Muscle layer of duodenum (tissue), 2 donors: ENCODE measurements around the gene PRRT1.

Source experiments
- H3K27ac ChIP-seq: one replicate; pipeline ENCODE4 v1.7.0; 2013; ENCODE audit warnings: mild to moderate bottlenecking, low read length
- H3K27me3 ChIP-seq: one replicate; pipeline ENCODE4 v1.7.0; 2013; ENCODE audit warnings: low read depth, mild to moderate bottlenecking, control low read depth, low read length
- H3K36me3 ChIP-seq, 2 donors: one replicate each; pipeline ENCODE4 v1.7.0; 2013; ENCODE audit warnings: low read length in 2 of 2, control low read depth in 1 of 2, mild to moderate bottlenecking in 1 of 2; ENCODE audit not compliant: insufficient read depth in 2 of 2, control insufficient read depth in 1 of 2
- H3K4me1 ChIP-seq, 2 donors: one replicate each; pipeline ENCODE4 v1.7.0; 2013; ENCODE audit warnings: low read length in 2 of 2, mild to moderate bottlenecking in 2 of 2, control low read depth in 1 of 2, moderate library complexity in 1 of 2; ENCODE audit not compliant: insufficient read depth in 2 of 2, control insufficient read depth in 1 of 2
- H3K4me3 ChIP-seq, 2 donors: one replicate each; pipeline ENCODE4 v1.7.0; 2013; ENCODE audit warnings: low read length in 2 of 2, low read depth in 1 of 2, mild to moderate bottlenecking in 1 of 2
- H3K9me3 ChIP-seq, 2 donors: one replicate each; pipeline ENCODE4 v1.7.0; 2013; ENCODE audit warnings: low read length in 2 of 2, control low read depth in 1 of 2, mild to moderate bottlenecking in 1 of 2; ENCODE audit not compliant: control insufficient read depth in 1 of 2
- donor health status: healthy.

The PRRT1 gene

DNA sequence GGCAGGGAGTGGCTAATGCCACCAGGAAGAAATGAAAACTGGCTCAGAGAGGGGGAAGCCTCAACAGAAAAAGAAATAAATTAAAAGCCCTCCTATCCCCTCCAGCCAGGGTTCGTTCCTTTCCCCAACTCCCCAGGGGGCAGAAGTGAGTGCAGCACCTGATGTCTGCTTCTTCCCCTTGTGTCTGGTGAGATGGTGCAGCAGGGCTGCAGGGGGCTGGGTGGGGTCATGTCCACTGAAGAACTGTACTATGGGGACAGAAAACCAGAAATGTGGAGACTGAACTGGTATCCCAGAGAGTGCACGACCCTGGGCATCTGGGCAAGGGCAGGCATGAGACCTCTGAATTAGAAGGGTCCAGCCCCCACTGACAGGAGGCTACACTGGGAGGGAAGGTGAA, 16.6 kb upstream of the PRRT1 start:
- Histone ChIP-seq H3K4me1 (peaks cover 0 to 13% of the 10 kb centered on the region in 2 donors), H3K27me3 (no peaks in the 10 kb centered on the region), H3K27ac (peak overlapping the region; percentile 14), H3K9me3 (no peaks in the 10 kb centered on the region), H3K36me3 (peaks cover 38 to 57% of the 10 kb centered on the region in 2 donors), H3K4me3 (no peak overlapping the region)

DNA sequence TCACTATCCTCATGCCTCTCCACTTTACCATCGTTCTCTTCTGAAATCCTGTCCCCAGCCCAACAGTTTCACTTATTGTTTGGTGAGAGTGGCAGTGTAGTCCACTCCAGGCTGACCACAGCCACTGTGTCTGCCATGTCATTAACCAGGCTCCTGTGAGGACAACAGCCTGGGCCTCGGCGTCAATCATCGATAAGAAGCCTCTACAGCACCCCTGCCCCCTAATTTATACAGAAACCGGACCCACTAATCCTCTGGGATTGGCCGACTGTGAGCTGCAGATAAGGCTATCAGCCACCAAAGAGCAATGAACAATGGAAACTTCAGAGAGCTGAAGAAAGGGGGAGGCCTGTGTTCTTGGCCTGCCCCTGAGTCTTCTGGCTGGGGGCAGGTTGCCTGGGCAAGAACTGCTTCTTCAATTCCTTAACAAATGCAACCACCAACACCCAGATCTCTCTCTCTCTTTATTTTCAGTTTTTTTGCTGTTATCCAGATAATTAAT, 16.1 kb upstream of the PRRT1 start:
- Histone ChIP-seq H3K27me3 (no peaks in the 10 kb centered on the region), H3K36me3 (peaks cover 38 to 60% of the 10 kb centered on the region in 2 donors), H3K9me3 (no peaks in the 10 kb centered on the region), H3K4me3 (no peak overlapping the region), H3K4me1 (peaks cover 0 to 8% of the 10 kb centered on the region in 2 donors), H3K27ac (no peak overlapping the region)

DNA sequence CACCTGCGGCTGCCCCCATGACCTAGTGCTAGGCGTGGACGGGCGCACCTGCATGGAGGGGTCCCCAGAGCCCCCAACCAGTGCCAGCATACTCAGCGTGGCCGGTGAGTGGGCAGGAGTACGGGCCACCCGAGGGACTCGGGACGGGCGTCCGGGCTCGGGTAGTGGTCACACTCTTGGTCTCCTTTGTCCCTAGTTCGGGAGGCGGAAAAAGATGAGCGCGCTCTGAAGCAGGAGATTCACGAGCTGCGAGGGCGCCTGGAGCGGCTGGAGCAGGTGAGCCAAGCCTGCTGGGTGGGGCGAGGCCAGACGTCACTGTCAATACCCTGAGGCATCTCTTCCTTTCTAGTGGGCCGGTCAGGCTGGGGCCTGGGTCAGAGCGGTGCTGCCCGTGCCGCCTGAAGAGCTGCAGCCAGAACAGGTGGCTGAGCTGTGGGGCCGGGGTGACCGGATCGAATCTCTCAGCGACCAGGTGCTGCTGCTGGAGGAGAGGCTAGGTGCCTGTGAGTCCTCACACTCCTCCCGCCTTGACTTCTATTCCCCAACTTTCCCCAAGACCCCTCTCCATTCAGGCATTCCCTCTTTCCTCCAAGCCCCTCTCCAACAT, 15.5 kb upstream of the PRRT1 start:
- H3K27ac ChIP-seq: no peak overlapping the region
- H3K9me3 ChIP-seq: no peaks in the 10 kb centered on the region
- H3K4me3 ChIP-seq: no peak overlapping the region
- peaks cover 38 to 66% of the 10 kb centered on the region in 2 donors for H3K36me3 ChIP-seq
- H3K27me3 ChIP-seq: no peaks in the 10 kb centered on the region
- H3K4me1 ChIP-seq: peaks cover 0 to 7% of the 10 kb centered on the region in 2 donors

DNA sequence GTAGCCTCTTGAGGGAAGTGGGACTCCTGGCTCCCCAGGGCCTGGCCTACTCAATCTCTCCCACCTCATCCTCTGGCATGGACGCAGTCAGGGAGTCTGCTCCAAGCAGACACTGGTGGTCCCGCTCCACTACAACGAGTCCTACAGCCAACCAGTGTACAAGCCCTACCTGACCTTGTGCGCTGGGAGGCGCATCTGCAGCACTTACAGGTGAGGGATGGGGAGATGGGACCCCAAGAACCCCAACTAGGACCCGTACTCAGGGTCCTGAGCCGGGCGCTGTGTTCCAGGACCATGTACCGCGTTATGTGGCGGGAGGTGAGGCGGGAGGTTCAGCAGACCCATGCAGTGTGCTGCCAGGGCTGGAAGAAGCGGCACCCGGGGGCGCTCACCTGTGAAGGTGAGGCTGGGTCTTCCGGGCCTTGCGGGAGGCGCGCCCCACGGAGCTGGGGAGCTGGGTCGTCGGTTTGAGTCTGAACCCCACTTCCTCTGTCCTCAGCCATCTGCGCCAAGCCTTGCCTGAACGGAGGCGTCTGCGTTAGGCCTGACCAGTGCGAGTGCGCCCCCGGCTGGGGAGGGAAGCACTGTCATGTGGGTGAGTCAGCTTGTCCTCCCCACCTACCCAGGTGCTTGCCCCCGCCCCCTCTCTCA, 14.8 kb upstream of the PRRT1 start:
- Histone ChIP-seq H3K27me3 (no peaks in the 10 kb centered on the region), H3K4me3 (no peak overlapping the region), H3K27ac (no peak overlapping the region), H3K36me3 (peaks cover 38 to 68% of the 10 kb centered on the region in 2 donors), H3K9me3 (no peaks in the 10 kb centered on the region), H3K4me1 (peaks cover 0 to 7% of the 10 kb centered on the region in 2 donors)

DNA sequence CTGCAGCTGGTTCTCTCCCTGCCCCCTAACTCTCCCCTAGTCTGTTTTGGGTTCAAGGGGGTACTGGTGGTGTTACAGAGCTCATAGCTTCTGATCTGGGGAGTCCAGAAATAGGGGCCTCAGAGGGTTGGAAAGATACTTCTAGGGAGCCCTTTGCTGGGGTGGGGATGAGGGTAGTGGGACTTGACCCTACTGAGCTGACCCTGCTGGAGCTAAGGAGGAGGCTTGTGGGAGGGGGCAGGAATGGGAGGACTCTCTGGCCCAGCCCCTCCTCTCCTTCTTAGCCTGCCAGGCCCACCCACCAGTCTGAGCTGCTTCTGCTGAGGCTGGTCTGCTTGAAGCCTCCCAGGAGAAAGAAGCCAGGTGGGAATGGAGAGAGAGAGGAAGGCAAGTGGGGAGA, 12.6 kb upstream of the PRRT1 start, which contains the start of gene EGFL8:
Gene EGFL8, plus strand, starts transcription at position 301 of the 400 bp plus-strand sequence. CDS start 1,571 bp downstream, outside the sequence.
- Histone ChIP-seq H3K27ac (peak within 1 kb of the TSS; percentile 30), H3K4me1 (peaks cover 0 to 7% of the 10 kb centered on the region in 2 donors), H3K9me3 (no peaks in the 10 kb centered on the region), H3K4me3 (no peak within 1 kb of the TSS), H3K27me3 (no peaks in the 10 kb centered on the region), H3K36me3 (peaks cover 22 to 48% of the 10 kb centered on the region in 2 donors)

DNA sequence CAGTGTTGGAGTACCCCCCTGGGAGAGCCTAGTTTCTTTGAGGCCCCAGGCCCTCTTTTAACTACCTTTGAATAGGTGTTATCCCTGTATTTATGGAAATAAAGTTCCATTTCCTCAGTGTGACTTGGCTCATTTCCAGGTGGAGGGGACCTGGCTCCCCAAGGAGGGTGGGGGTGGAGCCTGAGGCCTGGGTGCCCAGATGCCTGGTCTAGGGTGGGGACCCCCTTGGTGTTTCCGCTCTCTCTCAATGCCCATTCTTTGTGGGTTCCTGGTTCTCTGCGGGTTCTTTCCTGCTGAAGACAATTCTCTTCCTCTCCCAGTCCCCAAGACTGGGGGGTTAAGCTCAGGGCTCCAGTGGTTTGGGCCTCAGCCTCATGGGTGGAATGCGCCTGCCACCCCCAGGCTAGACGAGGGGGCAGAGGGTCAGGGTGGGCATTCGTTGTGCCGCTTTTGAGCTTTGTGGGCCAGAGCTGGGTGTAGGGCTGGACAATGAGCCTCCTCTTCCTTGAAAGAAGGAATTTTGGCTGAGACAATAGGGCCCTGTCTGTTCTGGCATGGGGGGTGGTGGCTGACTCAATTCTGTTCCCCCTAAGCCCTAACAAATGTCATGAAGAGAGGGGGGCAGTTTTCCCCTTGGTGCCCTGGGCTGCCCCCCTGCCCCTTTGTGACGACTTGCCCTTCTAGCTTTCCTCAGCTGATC, 12.0 kb upstream of the PRRT1 start:
- Histone ChIP-seq H3K27me3 (no peaks in the 10 kb centered on the region), H3K36me3 (peaks cover 18 to 45% of the 10 kb centered on the region in 2 donors), H3K4me1 (peaks cover 0 to 7% of the 10 kb centered on the region in 2 donors), H3K27ac (peak overlapping the region; percentile 30), H3K9me3 (no peaks in the 10 kb centered on the region), H3K4me3 (no peak overlapping the region)

DNA sequence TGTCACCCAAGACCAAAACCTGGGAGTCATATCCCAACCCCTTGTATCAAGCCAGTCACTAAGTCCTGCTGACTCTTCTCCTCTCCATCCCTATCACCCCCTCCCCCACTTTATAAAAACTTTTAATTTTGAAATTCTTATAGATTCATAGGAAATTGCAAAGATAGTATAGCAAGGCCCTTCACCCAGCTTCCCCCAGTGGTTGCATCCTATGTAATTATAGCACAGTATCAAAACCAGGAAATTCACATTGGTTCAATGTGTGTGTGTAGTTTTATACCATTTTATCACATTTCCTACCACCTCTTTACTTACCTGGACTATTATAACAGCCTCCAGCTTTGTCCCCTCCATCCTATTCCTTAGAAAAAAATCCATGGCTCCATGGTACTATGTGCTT, 6.3 kb upstream of the PRRT1 start:
- H3K36me3 ChIP-seq: peaks cover 17 to 39% of the 10 kb centered on the region in 2 donors
- no peak overlapping the region for H3K4me3 ChIP-seq
- no peak overlapping the region for H3K27ac ChIP-seq
- peaks cover 0 to 19% of the 10 kb centered on the region in 2 donors for H3K4me1 ChIP-seq
- H3K27me3 ChIP-seq: no peaks in the 10 kb centered on the region
- no peaks in the 10 kb centered on the region for H3K9me3 ChIP-seq

DNA sequence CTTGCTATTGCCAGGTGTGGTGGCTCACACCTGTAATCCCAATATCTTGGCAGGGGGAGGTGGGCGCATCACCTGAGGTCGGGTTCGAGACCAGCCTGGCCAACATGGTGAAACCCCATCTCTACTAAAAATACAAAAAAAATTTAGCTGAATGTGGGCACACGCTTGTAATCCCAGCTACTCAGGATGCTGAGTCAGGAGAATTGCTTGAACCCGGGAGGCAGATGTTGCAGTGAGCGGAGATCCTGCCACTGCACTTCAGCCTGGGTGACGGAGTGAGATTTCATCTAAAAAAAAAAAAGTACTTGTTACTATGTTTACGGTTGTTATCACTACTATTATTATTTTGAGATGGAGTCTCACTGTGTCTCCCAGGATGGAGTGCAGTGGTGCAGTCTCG, 5.2 kb upstream of the PRRT1 start:
- no peak overlapping the region for H3K27ac ChIP-seq
- no peaks in the 10 kb centered on the region for H3K27me3 ChIP-seq
- no peak overlapping the region for H3K4me3 ChIP-seq
- no peaks in the 10 kb centered on the region for H3K9me3 ChIP-seq
- peaks cover 6 to 30% of the 10 kb centered on the region in 2 donors for H3K4me1 ChIP-seq
- peaks cover 17 to 29% of the 10 kb centered on the region in 2 donors for H3K36me3 ChIP-seq

DNA sequence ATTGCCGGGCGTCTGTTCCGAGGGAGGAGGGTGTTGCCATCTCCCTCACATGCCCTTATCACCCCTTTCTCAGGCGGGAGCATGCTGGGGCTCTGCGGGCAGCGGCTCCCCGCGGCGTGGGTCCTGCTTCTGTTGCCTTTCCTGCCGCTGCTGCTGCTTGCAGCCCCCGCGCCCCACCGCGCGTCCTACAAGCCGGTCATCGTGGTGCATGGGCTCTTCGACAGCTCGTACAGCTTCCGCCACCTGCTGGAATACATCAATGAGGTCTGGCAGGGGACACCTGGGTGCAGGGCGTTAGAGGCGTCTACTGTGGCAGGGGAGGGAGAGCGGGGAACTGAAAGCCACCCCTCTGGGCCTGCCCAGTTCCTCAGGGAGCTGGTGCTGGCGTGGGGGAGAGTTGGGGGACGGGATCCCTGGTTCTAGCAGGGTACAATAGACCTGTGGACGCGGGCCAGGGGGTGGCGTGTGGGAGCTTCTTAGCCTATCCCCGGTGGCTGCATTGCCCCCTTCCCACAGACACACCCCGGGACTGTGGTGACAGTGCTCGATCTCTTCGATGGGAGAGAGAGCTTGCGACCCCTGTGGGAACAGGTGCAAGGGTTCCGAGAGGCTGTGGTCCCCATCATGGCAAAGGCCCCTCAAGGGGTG, 2.9 kb upstream of the PRRT1 start:
- peak overlapping the region; percentile 86 to 93 for H3K4me3 ChIP-seq
- H3K27ac ChIP-seq: peak overlapping the region; percentile 82
- H3K27me3 ChIP-seq: no peaks in the 10 kb centered on the region
- H3K9me3 ChIP-seq: no peaks in the 10 kb centered on the region
- peaks cover 6 to 48% of the 10 kb centered on the region in 2 donors for H3K4me1 ChIP-seq
- peaks cover 17 to 29% of the 10 kb centered on the region in 2 donors for H3K36me3 ChIP-seq

DNA sequence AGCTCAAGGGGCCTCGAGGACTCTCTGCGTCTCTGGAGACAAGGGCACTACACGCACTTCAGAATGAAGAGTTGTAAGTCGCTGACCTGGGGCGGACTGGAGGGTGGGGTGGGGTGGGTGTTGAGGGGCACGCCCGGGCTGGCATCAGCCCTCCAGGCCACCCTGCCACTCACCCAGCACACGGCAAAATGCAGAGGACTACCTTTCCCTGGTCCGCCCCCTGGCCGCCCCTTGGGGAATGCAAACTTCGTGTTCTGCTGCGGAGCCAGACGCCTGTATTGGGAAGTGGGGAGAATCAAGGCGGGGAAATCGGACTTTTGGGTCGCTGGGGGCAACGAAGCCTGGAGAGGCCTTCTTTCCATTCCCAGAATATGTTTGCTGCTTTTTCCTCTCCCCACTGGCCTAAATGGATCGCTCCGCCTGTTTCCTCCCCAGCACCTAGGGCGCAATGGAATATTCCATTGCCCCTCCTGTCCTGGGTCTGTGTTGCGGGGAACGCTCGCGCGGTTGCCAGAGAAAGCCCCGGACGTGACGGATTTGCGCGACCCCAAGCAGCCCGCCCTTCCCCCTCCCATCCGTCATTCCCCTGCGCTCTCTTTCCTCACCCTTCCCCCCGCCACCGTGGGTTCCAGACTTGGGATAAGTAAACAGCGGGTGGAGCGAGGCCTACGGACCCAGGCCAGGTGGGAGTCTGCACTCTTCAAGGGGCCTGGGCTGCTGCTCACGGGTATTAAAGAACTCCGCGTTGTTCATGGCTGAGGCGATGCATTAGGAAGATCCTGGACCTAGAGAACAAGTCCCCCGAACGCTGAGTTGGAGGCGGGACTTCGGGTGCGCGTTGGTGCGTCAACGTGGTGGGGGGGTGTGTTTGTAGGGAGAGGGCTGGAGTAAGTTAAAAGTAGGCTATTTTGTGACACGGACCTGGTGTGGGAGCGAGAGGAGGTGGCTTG, 2.1 kb upstream of the PRRT1 start, which contains the start of gene PPT2:
Gene PPT2, plus strand, starts transcription at position 578 of the 950 bp plus-strand sequence. CDS start 454 bp downstream, outside the sequence.
- Histone ChIP-seq H3K27ac (peak within 1 kb of the TSS; percentile 82), H3K36me3 (peaks cover 17 to 32% of the 10 kb centered on the region in 2 donors), H3K4me3 (peak within 1 kb of the TSS; percentile 86 to 93), H3K9me3 (no peaks in the 10 kb centered on the region), H3K27me3 (no peaks in the 10 kb centered on the region), H3K4me1 (peaks cover 6 to 48% of the 10 kb centered on the region in 2 donors)
